ENCODE data around the gene PCK1.

Gene PCK1

DNA sequence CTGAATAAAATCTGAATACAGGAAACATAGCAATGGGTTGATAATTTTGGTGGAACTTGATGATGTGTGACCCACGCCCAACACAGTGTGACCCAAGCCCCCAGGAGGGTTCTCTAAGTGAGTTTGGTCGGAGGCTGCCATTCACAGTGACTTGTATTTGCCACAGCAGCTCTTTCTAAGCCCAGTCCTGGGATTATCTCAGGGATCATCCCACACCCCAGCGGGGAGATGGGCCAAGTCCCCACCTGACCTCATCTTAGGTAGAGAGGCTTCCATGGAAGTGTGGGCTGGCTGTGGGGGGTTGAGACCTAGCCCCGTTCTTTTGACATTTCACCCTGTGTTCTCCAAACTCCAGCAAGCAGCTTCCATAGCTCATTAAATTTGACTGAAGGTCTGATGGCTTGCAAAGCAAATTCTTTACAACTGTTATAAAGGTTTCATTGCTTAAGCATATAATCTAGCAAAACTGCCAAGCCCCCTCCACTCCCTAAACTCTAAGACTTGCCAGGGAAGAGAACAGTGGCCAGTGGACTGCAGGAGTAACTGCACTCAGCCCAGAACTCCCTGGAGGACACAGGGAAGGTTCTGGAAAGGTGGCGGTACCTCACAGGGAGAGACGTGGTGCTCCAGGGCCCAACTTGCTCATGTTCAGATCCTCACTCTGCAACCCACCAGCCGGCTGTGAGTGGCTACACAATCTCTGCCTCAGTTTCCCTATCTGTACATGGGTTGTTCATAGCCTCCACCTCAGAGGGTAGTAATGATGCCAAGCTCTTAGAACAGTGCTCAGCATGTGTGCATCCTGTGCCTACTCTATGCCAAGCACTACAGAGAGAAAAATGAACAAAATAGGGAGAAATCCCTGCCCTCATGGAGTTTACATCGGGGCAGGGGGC lies 1.0 kb upstream of the PCK1 start:
- DNase-seq (ENCODE audit: low read depth in 2 of 2), result no peak

DNA sequence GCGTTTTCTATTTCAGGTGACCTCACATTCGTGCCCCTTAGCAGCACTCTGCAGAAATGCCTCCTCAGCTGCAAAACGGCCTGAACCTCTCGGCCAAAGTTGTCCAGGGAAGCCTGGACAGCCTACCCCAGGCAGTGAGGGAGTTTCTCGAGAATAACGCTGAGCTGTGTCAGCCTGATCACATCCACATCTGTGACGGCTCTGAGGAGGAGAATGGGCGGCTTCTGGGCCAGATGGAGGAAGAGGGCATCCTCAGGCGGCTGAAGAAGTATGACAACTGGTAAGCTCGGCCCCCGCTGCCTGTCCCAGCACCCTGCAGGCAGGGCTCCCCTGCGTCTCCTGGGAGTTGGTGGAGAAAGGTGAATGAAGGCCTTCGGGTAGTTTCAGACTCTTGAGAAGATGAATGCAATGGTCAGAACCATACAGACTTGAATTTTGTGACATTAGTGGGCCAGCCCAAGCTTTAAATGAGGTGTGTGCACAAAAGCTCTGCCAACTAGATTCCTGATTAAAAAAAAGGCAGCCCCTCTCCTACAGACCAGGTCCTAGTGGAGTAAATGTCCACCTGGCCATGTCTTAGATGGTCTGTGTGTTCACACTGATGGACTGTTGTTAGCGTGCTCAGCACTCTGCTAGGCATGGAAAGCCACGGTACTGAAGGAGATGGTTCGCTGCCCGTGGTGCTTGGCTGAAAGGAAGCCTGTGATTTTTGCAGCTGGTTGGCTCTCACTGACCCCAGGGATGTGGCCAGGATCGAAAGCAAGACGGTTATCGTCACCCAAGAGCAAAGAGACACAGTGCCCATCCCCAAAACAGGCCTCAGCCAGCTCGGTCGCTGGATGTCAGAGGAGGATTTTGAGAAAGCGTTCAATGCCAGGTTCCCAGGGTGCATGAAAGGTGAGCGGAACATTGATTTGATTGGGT lies 708 bp downstream of the PCK1 start:
- DNase-seq (ENCODE audit: low read depth in 2 of 2), result no peak

DNA sequence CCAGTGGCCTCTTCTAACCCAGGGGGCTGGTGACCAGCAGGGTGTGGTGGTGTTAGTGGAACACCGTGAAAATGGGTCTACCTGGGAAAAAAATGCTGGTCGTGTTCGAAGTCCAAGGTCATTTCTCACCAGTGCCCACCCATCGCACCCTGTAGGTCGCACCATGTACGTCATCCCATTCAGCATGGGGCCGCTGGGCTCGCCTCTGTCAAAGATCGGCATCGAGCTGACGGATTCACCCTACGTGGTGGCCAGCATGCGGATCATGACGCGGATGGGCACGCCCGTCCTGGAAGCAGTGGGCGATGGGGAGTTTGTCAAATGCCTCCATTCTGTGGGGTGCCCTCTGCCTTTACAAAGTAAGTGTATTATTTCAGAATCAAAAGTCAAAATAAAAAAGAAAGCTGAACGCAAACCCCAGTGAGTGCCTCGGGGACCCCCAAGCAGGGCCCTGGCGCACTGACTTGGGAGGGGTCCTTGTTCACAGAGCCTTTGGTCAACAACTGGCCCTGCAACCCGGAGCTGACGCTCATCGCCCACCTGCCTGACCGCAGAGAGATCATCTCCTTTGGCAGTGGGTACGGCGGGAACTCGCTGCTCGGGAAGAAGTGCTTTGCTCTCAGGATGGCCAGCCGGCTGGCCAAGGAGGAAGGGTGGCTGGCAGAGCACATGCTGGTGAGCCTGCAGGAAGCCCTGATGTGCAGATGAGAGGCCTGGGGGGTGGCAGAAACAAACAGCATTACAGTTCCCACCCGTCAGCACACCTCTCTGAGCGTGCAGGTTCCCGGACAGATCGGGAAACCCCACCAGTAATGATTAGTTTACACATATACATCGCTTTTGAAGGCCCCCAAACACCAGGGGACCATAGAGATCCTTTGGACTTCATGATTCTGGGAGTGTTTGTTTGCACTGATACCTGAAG lies 1.9 kb downstream of the PCK1 start:
- no peak for DNase-seq (ENCODE audit: low read depth in 2 of 2)

DNA sequence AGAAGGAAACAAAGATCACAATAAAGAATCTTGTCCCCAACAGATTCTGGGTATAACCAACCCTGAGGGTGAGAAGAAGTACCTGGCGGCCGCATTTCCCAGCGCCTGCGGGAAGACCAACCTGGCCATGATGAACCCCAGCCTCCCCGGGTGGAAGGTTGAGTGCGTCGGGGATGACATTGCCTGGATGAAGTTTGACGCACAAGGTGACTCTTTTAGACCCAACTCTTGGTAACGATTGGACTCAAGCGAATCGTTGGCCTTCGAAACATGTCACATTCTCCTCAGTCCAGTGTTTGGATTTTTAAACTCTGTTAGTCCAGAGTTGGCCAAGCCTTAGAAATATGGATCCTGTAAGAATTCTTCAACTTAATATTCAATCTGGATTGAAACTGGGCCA lies 2.6 kb downstream of the PCK1 start:
- DNase-seq (ENCODE audit: low read depth in 2 of 2), result no peak

DNA sequence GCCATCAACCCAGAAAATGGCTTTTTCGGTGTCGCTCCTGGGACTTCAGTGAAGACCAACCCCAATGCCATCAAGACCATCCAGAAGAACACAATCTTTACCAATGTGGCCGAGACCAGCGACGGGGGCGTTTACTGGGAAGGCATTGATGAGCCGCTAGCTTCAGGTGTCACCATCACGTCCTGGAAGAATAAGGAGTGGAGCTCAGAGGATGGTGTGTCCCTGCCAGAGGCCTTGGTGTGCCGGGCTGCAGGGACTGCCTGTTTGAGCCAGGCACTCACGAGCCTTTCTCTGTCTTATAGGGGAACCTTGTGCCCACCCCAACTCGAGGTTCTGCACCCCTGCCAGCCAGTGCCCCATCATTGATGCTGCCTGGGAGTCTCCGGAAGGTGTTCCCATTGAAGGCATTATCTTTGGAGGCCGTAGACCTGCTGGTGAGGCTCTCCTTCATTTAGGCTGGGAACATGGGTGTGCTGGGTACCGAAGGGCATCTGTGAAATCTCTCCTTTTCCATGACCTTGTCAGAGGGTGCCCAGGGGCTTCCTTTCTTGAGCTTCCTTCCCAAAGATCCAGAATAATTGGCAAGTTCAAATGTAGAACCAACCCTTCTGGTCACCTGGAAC lies 3.4 kb downstream of the PCK1 start:
- no peak for DNase-seq (ENCODE audit: low read depth in 2 of 2)

DNA sequence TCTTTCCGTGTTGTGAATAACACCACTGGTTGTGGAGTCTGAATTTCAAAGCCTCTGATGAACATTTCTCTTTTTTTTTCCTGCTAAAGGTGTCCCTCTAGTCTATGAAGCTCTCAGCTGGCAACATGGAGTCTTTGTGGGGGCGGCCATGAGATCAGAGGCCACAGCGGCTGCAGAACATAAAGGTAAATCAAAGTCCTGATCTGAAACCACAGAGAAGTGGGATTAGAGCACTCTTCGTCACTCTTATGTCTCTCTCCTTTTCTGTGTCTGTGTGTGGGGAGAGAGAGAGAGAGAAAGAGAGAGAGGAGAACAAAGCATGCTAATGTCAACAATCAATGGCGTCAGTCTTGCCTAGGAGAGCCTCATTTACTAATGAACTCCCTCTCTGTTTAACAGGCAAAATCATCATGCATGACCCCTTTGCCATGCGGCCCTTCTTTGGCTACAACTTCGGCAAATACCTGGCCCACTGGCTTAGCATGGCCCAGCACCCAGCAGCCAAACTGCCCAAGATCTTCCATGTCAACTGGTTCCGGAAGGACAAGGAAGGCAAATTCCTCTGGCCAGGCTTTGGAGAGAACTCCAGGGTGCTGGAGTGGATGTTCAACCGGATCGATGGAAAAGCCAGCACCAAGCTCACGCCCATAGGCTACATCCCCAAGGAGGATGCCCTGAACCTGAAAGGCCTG lies 4.2 kb downstream of the PCK1 start:
- DNase-seq (ENCODE audit: low read depth in 2 of 2), result no peak

DNA sequence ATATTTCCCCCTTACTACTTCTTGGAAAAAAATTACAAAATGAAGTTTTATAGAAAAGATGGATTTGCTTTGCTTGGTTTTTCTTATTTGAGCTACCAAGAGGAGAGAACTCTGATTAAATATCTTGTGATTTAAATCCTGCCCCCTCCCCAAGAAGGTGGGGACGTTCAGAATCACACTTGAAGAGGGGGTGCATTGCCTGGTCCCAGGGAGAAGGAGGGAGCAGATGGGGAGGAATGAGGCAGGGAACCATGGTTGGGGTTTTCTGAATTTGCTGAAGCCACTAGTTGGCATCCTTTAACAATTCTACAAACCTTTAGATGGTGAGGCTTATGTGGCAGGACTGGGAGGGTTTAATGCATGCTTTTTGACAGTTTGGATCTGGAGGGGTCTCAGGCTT lies 5.5 kb downstream of the PCK1 start:
- DNase-seq (ENCODE audit: low read depth in 2 of 2), result no peak

DNA sequence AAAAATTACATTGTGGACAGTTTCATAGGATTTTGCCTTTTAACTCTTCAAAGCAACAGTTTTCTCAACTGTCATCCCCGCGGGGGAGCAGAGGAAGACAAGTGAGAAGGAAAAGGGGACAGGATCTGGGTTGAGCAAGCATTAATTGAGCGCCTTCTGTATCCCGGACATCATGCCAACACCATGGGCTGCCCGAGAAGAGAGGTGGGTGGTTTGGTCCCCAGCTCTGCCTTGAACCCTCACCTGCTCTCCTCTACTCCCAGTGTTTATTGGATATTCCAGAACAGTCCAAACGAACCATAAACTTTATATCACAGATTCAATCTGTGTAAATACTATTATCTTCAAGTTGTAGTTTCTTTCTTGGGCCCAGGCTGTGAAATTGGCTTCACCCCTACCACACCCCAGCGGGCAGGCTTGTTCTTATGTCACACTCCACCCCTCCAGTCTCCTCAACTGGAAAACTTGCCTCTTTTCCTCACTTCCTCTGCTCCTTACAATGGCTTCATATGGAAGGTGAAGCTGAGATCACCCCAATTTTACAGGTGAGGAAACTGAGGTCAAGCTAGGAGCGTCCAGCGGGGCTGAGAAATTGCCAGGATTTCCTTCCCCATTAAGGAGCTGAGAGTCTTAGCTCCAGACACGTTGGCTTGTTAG lies 6.0 kb downstream of the PCK1 start:
- DNase-seq (ENCODE audit: low read depth in 2 of 2), result no peak

DNA sequence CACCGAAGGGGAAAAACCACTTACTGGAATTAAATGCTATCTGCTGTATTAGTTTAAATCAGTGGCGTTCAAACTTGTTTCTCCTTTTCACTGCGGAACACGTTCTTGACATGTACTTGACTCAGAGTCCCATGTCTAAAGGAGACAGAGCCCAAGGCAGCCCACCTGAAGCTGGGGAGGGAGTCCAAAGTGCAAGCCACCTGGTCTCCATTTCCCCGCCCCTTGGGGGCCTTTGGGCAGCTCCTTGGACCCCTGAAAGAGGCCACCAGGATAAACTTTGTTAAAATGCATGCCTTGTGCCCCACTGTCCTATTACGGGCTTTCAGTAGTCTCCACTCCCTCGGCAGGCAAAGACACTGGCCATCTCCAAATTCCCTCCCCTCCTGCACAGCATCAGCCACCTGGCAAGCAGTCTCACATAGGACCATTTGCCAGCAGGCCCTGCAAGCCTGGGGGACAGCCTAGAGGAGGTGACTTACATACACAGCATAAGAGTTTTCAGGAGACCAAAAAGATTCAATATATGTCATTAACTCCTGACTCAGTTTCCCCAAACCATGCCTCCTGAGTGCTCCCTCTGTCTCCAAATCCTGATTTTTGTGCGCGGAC lies 6.7 kb downstream of the PCK1 start:
- no peak for DNase-seq (ENCODE audit: low read depth in 2 of 2)

DNA sequence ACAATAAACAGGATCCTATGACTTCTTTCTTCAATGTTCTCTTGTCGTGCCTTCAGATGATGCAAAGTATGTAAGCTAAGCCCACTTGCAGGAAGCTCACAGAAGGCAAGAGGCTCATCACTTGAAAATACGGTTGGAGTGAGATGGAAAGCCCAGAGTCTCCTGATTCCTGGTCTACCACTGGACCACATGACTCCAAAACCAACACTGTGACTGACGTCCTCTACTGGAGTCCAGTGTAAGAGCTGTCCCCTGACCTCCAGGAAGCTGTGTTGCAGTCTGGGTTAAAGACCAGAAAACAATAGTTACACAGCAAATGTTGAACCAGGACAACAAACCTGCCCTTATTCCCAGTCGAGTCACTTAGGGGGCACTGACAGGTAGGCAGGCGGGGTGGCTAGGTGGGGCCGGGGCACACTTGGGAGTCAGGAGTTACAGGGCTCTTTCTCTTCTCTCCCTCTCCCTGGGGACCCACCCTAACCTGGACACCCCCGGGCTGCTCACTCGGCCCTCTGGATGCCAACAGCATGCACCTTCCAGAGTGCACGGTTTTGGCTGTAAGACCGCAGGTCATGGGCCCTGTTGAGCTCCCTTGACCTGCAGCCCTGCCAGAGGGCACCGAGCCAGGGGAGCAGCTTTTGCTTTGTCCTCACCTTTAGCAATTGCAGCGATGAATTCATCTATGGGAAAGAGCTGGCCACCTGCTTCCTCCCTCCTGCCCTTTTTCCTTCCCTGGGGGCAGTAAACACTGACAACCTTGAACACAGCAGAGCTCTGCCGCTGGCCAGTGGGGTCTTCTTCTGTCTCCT lies 7.4 kb downstream of the PCK1 start:
- DNase-seq (ENCODE audit: low read depth in 2 of 2), result no peak

DNA sequence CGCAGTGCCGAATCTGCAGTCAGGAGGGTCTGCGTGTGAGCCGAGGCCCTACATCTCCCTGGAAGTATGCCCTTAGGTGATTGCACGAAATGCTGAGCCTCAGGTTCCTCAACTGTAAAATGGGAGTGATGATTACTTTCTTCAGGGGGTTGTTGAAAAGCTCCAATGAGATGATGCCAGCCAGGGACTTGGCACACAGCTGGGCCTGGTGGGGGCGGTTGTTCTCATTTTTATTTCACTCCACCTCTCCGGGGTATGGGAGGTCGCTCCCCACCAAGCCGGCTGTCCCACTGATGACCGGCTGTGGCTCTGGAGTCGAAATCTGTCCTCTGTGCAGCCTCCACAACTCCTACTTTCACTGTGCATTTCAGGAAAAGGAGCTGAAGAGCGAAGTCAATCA lies 8.1 kb downstream of the PCK1 start:
- DNase-seq (ENCODE audit: low read depth in 2 of 2), result no peak

DNA sequence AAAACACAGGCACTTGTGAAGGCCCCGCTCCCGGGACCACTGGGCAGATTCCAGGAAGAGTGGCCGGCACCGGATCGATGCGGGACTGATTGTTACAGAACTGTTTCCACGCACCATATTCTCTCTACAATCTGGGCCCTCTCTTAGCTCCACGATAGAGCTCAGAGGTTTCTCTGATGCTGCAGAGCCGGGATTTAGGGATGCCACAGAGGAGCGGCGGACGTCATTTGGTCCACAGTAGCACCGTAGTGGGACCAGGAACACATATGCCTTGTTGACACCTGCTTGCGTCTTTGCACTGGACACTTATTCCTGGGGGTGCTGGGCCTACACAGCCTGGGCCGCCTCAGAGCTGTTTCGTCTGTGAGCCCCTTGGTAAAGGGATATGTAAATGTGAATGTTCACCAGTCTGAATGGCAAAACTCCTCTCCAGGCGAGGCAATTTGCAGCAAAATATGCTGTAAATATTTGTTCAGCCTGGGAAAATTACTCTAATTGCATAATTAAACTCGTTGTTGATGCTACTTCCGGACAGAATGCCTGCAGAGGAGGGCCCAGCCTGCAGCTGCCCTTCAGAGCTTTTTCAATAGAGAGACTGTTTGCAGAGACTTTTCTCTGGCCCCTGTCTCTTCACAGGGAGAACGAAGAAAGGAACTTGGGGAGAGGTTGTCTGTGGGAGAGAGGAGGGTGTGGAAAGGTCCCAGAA lies 9.4 kb downstream of the PCK1 start:
- DNase-seq (ENCODE audit: low read depth in 2 of 2), result no peak

DNA sequence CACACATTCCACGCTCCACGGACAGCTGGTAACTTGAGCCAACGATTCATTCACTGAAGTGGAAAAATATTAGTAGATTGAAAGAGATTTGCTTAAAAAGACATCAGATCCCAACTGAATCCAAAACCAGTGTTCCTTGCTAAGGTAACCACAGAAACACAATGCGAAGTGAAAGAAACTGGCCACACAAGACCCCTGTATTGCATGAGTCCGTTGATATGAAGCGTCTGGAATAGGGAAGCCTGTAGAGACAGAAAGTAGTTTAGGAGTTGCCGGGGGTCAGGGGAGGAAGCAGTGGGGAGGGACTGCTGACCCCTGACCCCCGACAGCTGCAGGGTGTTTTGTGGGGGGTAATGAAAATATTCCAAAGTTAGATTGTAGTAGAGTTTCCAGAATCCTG lies 10.0 kb downstream of the PCK1 start:
- no peak for DNase-seq (ENCODE audit: low read depth in 2 of 2)

DNA sequence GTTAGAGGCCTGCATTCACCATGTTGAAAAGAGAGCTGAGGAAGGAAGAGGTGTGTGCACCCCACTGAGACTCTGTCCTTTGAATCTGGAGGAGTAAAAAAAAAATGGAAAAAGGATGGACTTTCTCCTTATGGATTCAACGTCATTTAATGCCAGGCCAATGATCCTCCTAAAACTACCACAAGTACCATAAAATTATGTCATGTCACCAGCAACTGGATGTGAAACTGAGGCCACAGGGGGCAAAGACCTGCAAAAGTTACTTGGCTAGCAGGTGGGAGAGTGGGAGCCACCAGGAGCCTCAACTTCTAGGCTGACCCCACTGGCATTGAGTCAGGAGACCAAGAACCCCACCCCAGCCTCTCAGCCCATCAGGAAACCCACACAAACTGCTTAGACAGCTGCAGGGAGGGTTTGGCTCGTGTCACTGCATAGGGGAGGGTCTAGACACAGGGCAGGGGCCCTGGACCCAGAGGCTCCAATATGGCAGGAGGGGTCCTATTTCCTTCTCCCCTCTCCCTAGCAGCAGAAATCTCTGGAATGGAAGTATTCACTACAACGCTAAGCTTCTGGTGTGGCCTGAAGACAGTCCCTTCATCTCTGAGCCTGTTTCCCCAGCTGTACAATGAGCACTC lies 11.0 kb downstream of the PCK1 start:
- DNase-seq (ENCODE audit: low read depth in 2 of 2), result no peak

DNA sequence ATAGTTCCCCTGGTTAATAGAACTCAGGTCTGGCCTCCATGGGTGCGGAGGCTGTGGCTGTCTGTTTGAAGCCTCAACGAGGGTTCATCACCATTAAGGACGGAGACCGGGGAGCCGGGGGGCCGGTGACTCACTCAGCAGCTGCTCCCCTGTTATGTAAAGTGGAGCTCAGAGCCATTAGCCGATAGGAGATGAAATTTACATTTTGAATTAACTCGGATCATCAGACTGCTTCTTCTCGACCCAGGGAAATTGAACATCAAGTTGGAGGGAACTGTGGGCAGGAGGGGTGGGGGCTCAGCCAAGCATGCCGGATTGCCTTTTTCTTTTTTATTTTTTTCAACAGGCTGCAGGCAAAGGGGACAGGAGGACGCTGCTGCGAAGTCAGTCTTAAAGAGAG lies 12.3 kb downstream of the PCK1 start:
- DNase-seq (ENCODE audit: low read depth in 2 of 2), result no peak

DNA sequence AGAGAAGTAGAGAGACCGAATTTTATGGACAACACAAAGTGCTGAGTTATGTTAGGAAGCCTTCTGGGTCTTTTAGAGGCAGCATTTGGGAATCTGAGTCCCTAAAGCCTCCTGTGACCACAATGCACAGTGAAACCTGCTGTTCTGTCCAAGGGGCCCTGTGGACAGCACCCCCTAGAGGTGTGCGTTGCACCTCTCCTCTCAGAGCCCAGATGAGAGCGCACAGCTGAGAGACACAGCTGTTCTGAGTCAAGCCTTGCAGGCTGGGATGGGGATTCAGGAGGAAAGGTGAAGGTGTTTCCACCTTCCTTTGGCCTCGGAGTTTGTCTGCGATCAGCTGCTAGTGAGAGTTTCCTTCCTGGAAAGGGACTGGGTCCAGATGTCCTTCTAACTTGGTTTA lies 13.0 kb downstream of the PCK1 start:
- no peak for DNase-seq (ENCODE audit: low read depth in 2 of 2)

DNA sequence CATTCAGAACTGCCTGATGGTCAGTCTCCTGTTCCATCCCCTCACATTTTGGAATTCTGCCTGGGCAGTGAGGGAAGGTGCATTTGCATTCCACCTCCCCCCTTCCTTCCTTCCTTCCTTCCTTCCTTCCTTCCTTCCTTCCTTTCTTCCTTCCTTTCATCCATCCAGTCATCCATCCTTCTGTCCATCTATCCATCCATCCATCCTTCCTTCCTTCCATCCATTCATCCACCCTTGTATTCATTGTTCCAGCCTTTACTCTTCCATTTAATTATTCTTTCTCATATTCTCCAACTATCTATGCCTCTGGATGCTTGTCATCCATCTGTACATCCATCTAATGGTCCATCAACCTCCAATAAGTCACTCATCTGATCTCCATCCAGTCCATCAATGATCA lies 14.0 kb downstream of the PCK1 start:
- DNase-seq (ENCODE audit: low read depth in 2 of 2), result no peak

DNA sequence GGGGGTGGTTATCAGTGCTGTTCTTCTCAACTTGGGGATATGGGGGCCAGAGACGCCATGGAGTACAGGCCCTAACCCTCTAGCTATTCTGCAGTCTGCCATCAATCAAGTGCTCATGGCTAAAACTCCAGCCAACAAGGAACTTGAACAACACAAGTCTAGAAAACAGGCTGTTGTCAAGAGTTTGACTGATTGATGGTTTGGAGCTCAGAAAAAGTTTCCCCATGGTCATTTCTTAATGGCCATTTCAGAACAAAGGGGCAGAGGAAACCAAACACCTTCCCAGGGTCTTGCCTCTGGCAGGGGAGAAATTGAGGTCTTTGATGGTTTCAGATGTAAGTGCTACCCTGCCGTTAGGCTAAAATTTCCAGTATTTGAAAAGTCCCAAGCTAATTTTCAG lies 15.1 kb downstream of the PCK1 start:
- DNase-seq (ENCODE audit: low read depth in 2 of 2), result no peak

Data from stimulated activated CD4-positive, alpha-beta T cell treated with anti-CD3 and anti-CD28 coated beads, Interleukin-1b, Interleukin-23, amount 100 ng/mL, for 4 hours (primary cell).